Uterus (tissue), 2 donors: ENCODE data around the gene NQO2.
"Not testable (repeated sequence)": the region's sequence is repeated elsewhere in the genome, so short reads cannot be mapped to it uniquely, and the experiment has no call there.

Source experiments
- CTCF ChIP-seq, 4 experiments: fragments of 200-600 bp in 2 of 4; fragments of 450-650 bp in 2 of 4; sonication (generic) in 2 of 4; IDR thresholded peaks; one replicate each; pipeline ENCODE4 v1.5.1; 2016 to 2019; ENCODE audit warnings: antibody characterized with exemption in 4 of 4, mild to moderate bottlenecking in 2 of 4, moderate library complexity in 1 of 4
- POLR2A ChIP-seq, 2 donors: fragments of 450-650 bp; IDR thresholded peaks; one replicate each; pipeline ENCODE4 v1.6.1; 2016; ENCODE audit warnings: antibody characterized with exemption in 2 of 2, mild to moderate bottlenecking in 1 of 2, moderate library complexity in 1 of 2

GRCh38 chr6:3054229-3055157 is 54.8 kb downstream of the NQO2 start:
- TF ChIP-seq POLR2A, CTCF (IDR thresholded peaks at IDR 0.05): not testable (repeated sequence)
